Left colon (tissue), 2 donors: ENCODE results near the gene B3GALT4. TPM values are rescaled to one million over a fixed set of nuclear protein-coding genes. Genes with fewer than 3 reads are reported as not detected.

Experiments used
- ATAC-seq: fragments of 200-7000 bp; cut with Tn5 transposase; one replicate; pipeline ENCODE4 v1.9.1; 2020; ENCODE audit warnings: mild to moderate bottlenecking, moderate library complexity
- DNase-seq, 2 donors: peaks; one replicate each; pipeline ENCODE4 v3.0.0-alpha.2; 2020
- intact Hi-C, 2 donors: fragments of 100-400 bp; cut with DNase I in 1 of 2; cut with micrococcal nuclease in 1 of 2; formaldehyde crosslinking; loops; one replicate each; pipeline versions ENCODE4 v1.11.2 to v1.14.0; 2022; cut with DNase I, micrococcal nuclease
- microRNA-seq, 2 donors: library from miRNA; unstranded; fragments of <30 nt; microRNA quantifications; one replicate each; pipeline versions ENCODE4 v1.1.0 to v1.2.0, GENCODE V29; 2020
- total RNA-seq, 2 donors: library from RNA; stranded (reverse); fragmentation: NEBNext Ultra II Directional; extraction: Animal tissue kit (Norgen Biotek cat#: 25700); gene quantifications; one replicate each; pipeline ENCODE4 v1.2.1, GENCODE V29; 2021
- donor health status: DM: no; HTN: no; CAD: no.
- donor health status: DM: yes; HTN: yes; CAD: no.

The B3GALT4 gene
- total RNA-seq, 2 donors from 2014 or later, result 34.8 to 40.3 TPM

DNA sequence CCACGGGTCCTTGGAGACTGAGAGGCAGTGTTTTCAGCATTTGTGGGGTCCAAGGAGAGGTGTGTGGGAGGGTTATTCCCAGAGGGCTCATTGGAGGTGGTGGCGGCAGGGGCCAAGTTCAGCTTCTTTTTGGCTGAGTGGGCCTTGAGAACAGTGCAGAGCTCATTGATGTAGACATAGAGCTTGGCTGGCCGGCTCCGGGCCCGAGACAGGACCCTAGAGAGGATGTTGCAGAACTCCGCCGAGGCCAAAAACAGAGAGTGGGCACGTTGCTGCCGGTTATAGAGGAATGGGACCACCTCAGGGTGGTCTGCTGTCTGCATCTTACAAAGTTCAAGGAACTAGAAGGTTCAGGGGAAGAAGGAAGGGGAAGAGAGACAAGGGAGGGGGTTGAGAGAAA lies 44.3 kb downstream of the B3GALT4 start:
- intact Hi-C loops, result no loop called here
- DNase-seq, result no peak
- ATAC-seq, result no peak

DNA sequence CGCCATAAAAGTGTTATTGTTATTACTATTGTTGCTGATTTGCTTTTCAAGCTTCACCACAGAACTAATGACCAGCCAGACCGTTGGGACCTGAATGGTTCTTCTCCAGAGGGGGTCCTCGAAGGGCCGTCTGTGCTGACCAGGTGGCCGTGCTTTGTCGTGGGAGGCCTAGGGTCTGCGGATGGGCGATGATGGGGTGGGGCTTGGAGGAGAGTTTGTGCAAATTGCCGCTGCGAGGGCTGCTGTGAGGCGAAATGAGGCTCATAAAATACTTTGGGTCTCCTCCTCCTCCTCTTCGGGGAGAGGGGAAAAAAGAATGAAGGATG lies 46.7 kb downstream of the B3GALT4 start:
- intact Hi-C loops, result no loop called here
- DNase-seq (no peak), ATAC-seq (no peak)

- ATAC-seq, result no peak
- intact Hi-C loops, result no loop called here
- DNase-seq, result no peak
Observed at GRCh38 chr6:33324125-33324524, 47.2 kb downstream of the B3GALT4 start.

Small RNA genes within 50 kb of the gene (microRNA-seq; reads per million reads assigned to microRNA genes)
- 0 reads per million in 2 donors for gene MIR6834
- gene MIR6873, result 0 reads per million in 2 donors

Other genes with a start within 250 kb of the B3GALT4 start
- gene HLA-DPA1, start 203.5 kb upstream of the B3GALT4 start, total RNA-seq, result 100 to 1,000 TPM in 1 of 2 donors, 10 to 100 TPM in 1; 14.8 to 103 TPM
- 10 to 100 TPM; 15.1 to 65.5 TPM for gene HLA-DPB1, start 201.1 kb upstream of the B3GALT4 start, total RNA-seq
- gene COL11A2, start 84.7 kb upstream of the B3GALT4 start, total RNA-seq, result under 1 TPM; 0.45 to 0.55 TPM
- gene RXRB, start 76.5 kb upstream of the B3GALT4 start, total RNA-seq, result 10 to 100 TPM; 34.4 to 37.0 TPM
- gene SLC39A7, start 76.3 kb upstream of the B3GALT4 start, total RNA-seq, result 100 to 1,000 TPM; 128 to 203 TPM
- 10 to 100 TPM; 22.4 to 23.7 TPM for gene HSD17B8, start 72.5 kb upstream of the B3GALT4 start, total RNA-seq
- 10 to 100 TPM; 27.4 to 29.7 TPM for gene RING1, start 68.6 kb upstream of the B3GALT4 start, total RNA-seq
- gene VPS52, start 5.2 kb upstream of the B3GALT4 start, total RNA-seq, result 10 to 100 TPM; 60.2 to 68.4 TPM
- gene RPS18, start 5.0 kb upstream of the B3GALT4 start, total RNA-seq, result 1,000 to 10,000 TPM; 1,882 to 2,045 TPM
- gene WDR46, start 12.1 kb downstream of the B3GALT4 start, total RNA-seq, result 10 to 100 TPM; 27.7 to 29.3 TPM
- gene PFDN6, start 12.5 kb downstream of the B3GALT4 start, total RNA-seq, result 10 to 100 TPM; 36.8 to 45.7 TPM
- gene RGL2, start 21.8 kb downstream of the B3GALT4 start, total RNA-seq, result 10 to 100 TPM; 21.5 to 35.0 TPM
- gene TAPBP, start 37.0 kb downstream of the B3GALT4 start, total RNA-seq, result 100 to 1,000 TPM; 229 to 283 TPM
- gene ZBTB22, start 40.6 kb downstream of the B3GALT4 start, total RNA-seq, result 10 to 100 TPM; 19.9 to 21.3 TPM
- 10 to 100 TPM; 33.5 to 35.3 TPM for gene DAXX, start 45.8 kb downstream of the B3GALT4 start, total RNA-seq
- gene KIFC1, start 114.7 kb downstream of the B3GALT4 start, total RNA-seq, result 10 to 100 TPM in 1 of 2 donors, 1 to 10 TPM in 1; 4.1 to 14.7 TPM
- gene PHF1, start 133.9 kb downstream of the B3GALT4 start, total RNA-seq, result 10 to 100 TPM; 28.3 to 41.2 TPM
- gene CUTA, start 141.0 kb downstream of the B3GALT4 start, total RNA-seq, result 100 to 1,000 TPM; 162 to 169 TPM
- gene SYNGAP1, start 142.9 kb downstream of the B3GALT4 start, total RNA-seq, result 1 to 10 TPM; 6.8 to 9.1 TPM
- gene ZBTB9, start 177.5 kb downstream of the B3GALT4 start, total RNA-seq, result 1 to 10 TPM; 3.9 to 7.9 TPM